H1 (cell line): Measurements from ENCODE around the gene LMBR1. TPM values are rescaled to one million over a fixed set of nuclear protein-coding genes. Genes with fewer than 3 reads are reported as not detected.
"Not testable (repeated sequence)": the region's sequence is repeated elsewhere in the genome, so short reads cannot be mapped to it uniquely, and the experiment has no call there.

ENCODE experiments used
- CTCF ChIA-PET: fragments of 300-600 bp; sonication (Branson Sonifier 250); formaldehyde crosslinking; loops from one replicate; lab custom pipeline; 2021; ENCODE audit not compliant: partially characterized antibody; lab: Charles Lee
- POLR2A ChIA-PET: fragments of 300-600 bp; sonication (Branson Sonifier 250); formaldehyde crosslinking; loops from one replicate; lab custom pipeline; 2021; ENCODE audit warnings: inconsistent platforms; ENCODE audit not compliant: partially characterized antibody; lab: Charles Lee
- DNase-seq, 2 experiments: peaks; one replicate each; pipeline versions ENCODE4 v3.0.0 to v3.0.0-alpha.2; 2010 to 2022; ENCODE audit warnings: low spot score in 2 of 2, low read depth in 1 of 2, mixed read lengths in 1 of 2
- FAIRE-seq: peaks from 2 replicates; lab custom pipeline; 2011; peaks lifted over from hg19 to GRCh38; lab: Jason Lieb, UNC
- H2AFZ ChIP-seq: 2 replicates; pipeline ENCODE4 v1.8.1; 2012; ENCODE audit warnings: low read length, inconsistent platforms
- H2AK5ac ChIP-seq: 2 replicates; pipeline ENCODE4 v1.6.1; 2013; ENCODE audit warnings: low read depth, low read length
- H2BK120ac ChIP-seq: replicated peaks from 2 replicates; pipeline ENCODE3; 2013; ENCODE audit warnings: low read depth, low read length, inconsistent platforms
- H2BK12ac ChIP-seq: 2 replicates; pipeline ENCODE4 v1.6.1; 2013; ENCODE audit warnings: low read depth, low read length
- H2BK15ac ChIP-seq: 2 replicates; pipeline ENCODE4 v1.6.1; 2013; ENCODE audit warnings: low read length
- H2BK20ac ChIP-seq: 2 replicates; pipeline ENCODE4 v1.6.1; 2013; ENCODE audit warnings: low read length
- H2BK5ac ChIP-seq: 2 replicates; pipeline ENCODE4 v1.6.1; 2013; ENCODE audit warnings: low read depth, low read length
- H3K14ac ChIP-seq: 2 replicates; pipeline ENCODE4 v1.6.1; 2013; ENCODE audit warnings: inconsistent platforms; ENCODE audit not compliant: insufficient read length
- H3K18ac ChIP-seq: 2 replicates; pipeline ENCODE4 v1.6.1; 2013; ENCODE audit warnings: low read length; ENCODE audit errors: extremely low read depth
- H3K23ac ChIP-seq: 2 replicates; pipeline ENCODE4 v1.6.1; 2013; ENCODE audit warnings: inconsistent platforms; ENCODE audit not compliant: insufficient read length
- H3K23me2 ChIP-seq: 2 replicates; pipeline ENCODE4 v1.6.1; 2013; ENCODE audit warnings: low read depth, low read length
- H3K27ac ChIP-seq: 2 replicates; pipeline ENCODE4 v1.6.1; 2011; ENCODE audit warnings: low read depth, low read length, inconsistent platforms
- H3K27me3 ChIP-seq, 4 experiments: replicated peaks in 1 of 4; 1 replicate in 1 of 4; 2 replicates in 3 of 4; pipeline versions ENCODE4 v1.6.1 to v1.8.1; 2011 to 2013; ENCODE audit warnings: low read length in 3 of 4, mild to moderate bottlenecking in 3 of 4, inconsistent platforms in 2 of 4, mixed read lengths in 2 of 4, moderate library complexity in 1 of 4; ENCODE audit not compliant: control insufficient read depth in 3 of 4, insufficient read depth in 3 of 4; ENCODE audit errors: extremely low read depth in 1 of 4
- H3K36me3 ChIP-seq, 4 experiments: 2 replicates each; pipeline versions ENCODE4 v1.6.1 to v1.8.1; 2011 to 2013; ENCODE audit warnings: mild to moderate bottlenecking in 4 of 4, low read length in 3 of 4, moderate library complexity in 2 of 4, control low read depth in 1 of 4, inconsistent platforms in 1 of 4; ENCODE audit not compliant: insufficient read depth in 4 of 4, control insufficient read depth in 2 of 4
- H3K4ac ChIP-seq: replicated peaks from 2 replicates; pipeline ENCODE3; 2013; ENCODE audit warnings: low read length, low read depth, mixed read lengths, inconsistent platforms; ENCODE audit not compliant: insufficient read length
- H3K4me1 ChIP-seq, 4 experiments: replicated peaks in 1 of 4; 1 replicate in 1 of 4; 2 replicates in 3 of 4; pipeline versions ENCODE4 v1.6.1 to v1.8.1; 2011 to 2013; ENCODE audit warnings: low read length in 3 of 4, inconsistent platforms in 2 of 4, mixed read lengths in 1 of 4; ENCODE audit not compliant: insufficient read depth in 4 of 4, control insufficient read depth in 3 of 4
- H3K4me2 ChIP-seq, 2 experiments: 2 replicates each; pipeline versions ENCODE4 v1.6.1 to v1.8.1; 2011 to 2013; ENCODE audit warnings: low read depth in 2 of 2, low read length in 2 of 2, control low read depth in 1 of 2, inconsistent platforms in 1 of 2, mild to moderate bottlenecking in 1 of 2; ENCODE audit not compliant: insufficient read depth in 1 of 2
- H3K4me3 ChIP-seq, 4 experiments: fragments of 200-600, 300-600 bp in 1 of 4; sonication (generic), shearing (Covaris generic), sonication (Bioruptor Twin) in 1 of 4; 2 replicates each; pipeline versions ENCODE4 v1.5.1 to v1.8.1; 2011 to 2016; ENCODE audit warnings: low read length in 4 of 4, low read depth in 3 of 4, control low read depth in 2 of 4, inconsistent platforms in 2 of 4, mild to moderate bottlenecking in 2 of 4, mixed read lengths in 1 of 4, moderate library complexity in 1 of 4; ENCODE audit not compliant: insufficient read depth in 2 of 4; ENCODE audit errors: extremely low read depth in 1 of 4
- H3K56ac ChIP-seq: replicated peaks from 2 replicates; pipeline ENCODE3; 2013; ENCODE audit warnings: low read depth, mild to moderate bottlenecking, mixed read lengths, low read length, inconsistent platforms; ENCODE audit not compliant: insufficient read length
- H3K79me1 ChIP-seq: 2 replicates; pipeline ENCODE4 v1.6.1; 2013; ENCODE audit warnings: low read depth, low read length, control low read depth
- H3K79me2 ChIP-seq, 2 experiments: 2 replicates each; pipeline versions ENCODE4 v1.6.1 to v1.8.1; 2012 to 2013; ENCODE audit warnings: low read length in 2 of 2, mild to moderate bottlenecking in 2 of 2, inconsistent platforms in 1 of 2; ENCODE audit not compliant: insufficient read depth in 2 of 2, control insufficient read depth in 1 of 2
- H3K9ac ChIP-seq, 4 experiments: replicated peaks in 1 of 4; 1 replicate in 1 of 4; 2 replicates in 3 of 4; pipeline versions ENCODE4 v1.6.1 to v1.8.1; 2011 to 2013; ENCODE audit warnings: low read depth in 3 of 4, low read length in 3 of 4, control low read depth in 2 of 4, mild to moderate bottlenecking in 2 of 4, moderate library complexity in 2 of 4, inconsistent platforms in 1 of 4; ENCODE audit errors: extremely low read depth in 1 of 4
- H3K9me3 ChIP-seq, 2 experiments: 2 replicates each; pipeline versions ENCODE4 v1.6.1 to v1.8.1; 2012 to 2013; ENCODE audit warnings: mild to moderate bottlenecking in 2 of 2, moderate library complexity in 2 of 2, control low read depth in 1 of 2, inconsistent platforms in 1 of 2, low read depth in 1 of 2, low read length in 1 of 2, mixed read lengths in 1 of 2; ENCODE audit not compliant: insufficient read depth in 2 of 2
- H4K20me1 ChIP-seq, 2 experiments: replicated peaks in 1 of 2; 2 replicates each; pipeline versions ENCODE3 to v1.8.1; 2011 to 2013; ENCODE audit warnings: inconsistent platforms in 2 of 2, low read length in 2 of 2, mild to moderate bottlenecking in 1 of 2; ENCODE audit not compliant: insufficient read depth in 2 of 2, control insufficient read depth in 1 of 2
- H4K5ac ChIP-seq: 2 replicates; pipeline ENCODE4 v1.6.1; 2013; ENCODE audit warnings: low read length, low read depth, mixed read lengths, inconsistent platforms; ENCODE audit not compliant: insufficient read length
- H4K8ac ChIP-seq: 2 replicates; pipeline ENCODE4 v1.8.0; 2013; ENCODE audit warnings: mild to moderate bottlenecking, moderate library complexity, low read length, inconsistent platforms; ENCODE audit not compliant: insufficient read depth; ENCODE audit errors: extremely low read depth
- H4K91ac ChIP-seq: replicated peaks from 2 replicates; pipeline ENCODE3; 2013; ENCODE audit warnings: low read length, mixed read lengths, inconsistent platforms; ENCODE audit not compliant: insufficient read length
- WGBS, 2 experiments: shearing (Covaris generic) in 1 of 2; methylation state at CpG; one replicate each; pipeline versions ENCODE4 v1.1.6 to v1.1.7; 2013 to 2015; ENCODE audit warnings: low lambda C conversion rate in 2 of 2, mixed read lengths in 2 of 2, inconsistent platforms in 1 of 2, low coverage in 1 of 2, missing lambda C conversion rate in 1 of 2; ENCODE audit not compliant: insufficient replicate concordance in 2 of 2, insufficient coverage in 1 of 2, insufficient read length in 1 of 2; ENCODE audit errors: extremely low coverage in 1 of 2, missing lambda C conversion rate in 1 of 2; 5-methylcytosine and 5-hydroxymethylcytosine counted together
- polyA plus RNA-seq, 7 experiments: library from polyadenylated mRNA; depleted of rRNA in 3 of 7; stranded (reverse) in 5 of 7; unstranded in 2 of 7; fragments of >200 nt in 5 of 7; fragments of 200-250 nt in 2 of 7; gene quantifications; 1 replicate in 5 of 7; 2 replicates in 1 of 7; 4 replicates in 1 of 7; pipeline versions ENCODE4 v1.2.1 to v1.2.3, GENCODE V29; 2011 to 2013; ENCODE audit warnings: missing spikeins in 2 of 7, mixed read lengths in 2 of 7
- total RNA-seq: library from RNA; stranded (reverse); fragmentation: NEBNext Ultra II Directional; extraction: Animal tissue kit (Norgen Biotek cat#: 25700); gene quantifications from 2 replicates; pipeline ENCODE4 v1.2.1, GENCODE V29; 2021

Gene LMBR1
- total and polyA plus RNA-seq, 2 of the 8 experiments (the other 6 are each of a cell fraction or from before 2014, with no cell fraction given), result 15.1 to 70.4 TPM

GRCh38 chr7:156701787-156702186 lies 191.2 kb downstream of the LMBR1 start:
- CTCF ChIA-PET, H3K27me3 ChIP-seq, H2BK20ac ChIP-seq, H3K23me2 ChIP-seq, H3K36me3 ChIP-seq, H2AFZ ChIP-seq, H3K56ac ChIP-seq, H2AK5ac ChIP-seq, H2BK5ac ChIP-seq, H2BK120ac ChIP-seq, FAIRE-seq, H3K4me2 ChIP-seq, POLR2A ChIA-PET, H3K23ac ChIP-seq, H3K4me3 ChIP-seq, H3K79me2 ChIP-seq, H2BK15ac ChIP-seq, H3K4me1 ChIP-seq, H4K5ac ChIP-seq, H3K14ac ChIP-seq, DNase-seq, H4K8ac ChIP-seq, H3K4ac ChIP-seq, H2BK12ac ChIP-seq, H3K9ac ChIP-seq, H4K91ac ChIP-seq, H4K20me1 ChIP-seq, H3K18ac ChIP-seq, H3K79me1 ChIP-seq, H3K27ac ChIP-seq: not testable (repeated sequence)
- H3K9me3 ChIP-seq, result peaks cover 10 to 15% of the 10 kb centered on the region in 2 experiments
- 88% methylated on average over 1 of the region's 1 CpG; no CpG with 5 or more reads in 1 of the 2 experiments for WGBS, 2 experiments

GRCh38 chr7:156698512-156698911 lies 194.5 kb downstream of the LMBR1 start:
- not testable (repeated sequence) for FAIRE-seq, H3K4me2 ChIP-seq

More at GRCh38 chr7:156698512-156698911, 194.5 kb downstream of the LMBR1 start:
- H2BK12ac ChIP-seq, H3K23me2 ChIP-seq, H3K4ac ChIP-seq, DNase-seq, H3K9ac ChIP-seq, CTCF ChIA-PET, H2AFZ ChIP-seq, H2BK20ac ChIP-seq, H3K23ac ChIP-seq, H3K18ac ChIP-seq, H3K36me3 ChIP-seq, H3K14ac ChIP-seq, H2BK15ac ChIP-seq, H3K56ac ChIP-seq, POLR2A ChIA-PET, H2BK5ac ChIP-seq, H3K4me3 ChIP-seq, H4K20me1 ChIP-seq, H3K79me2 ChIP-seq, H2BK120ac ChIP-seq, H4K91ac ChIP-seq, H4K5ac ChIP-seq, H3K4me1 ChIP-seq, H2AK5ac ChIP-seq, H3K27me3 ChIP-seq, H3K79me1 ChIP-seq, H4K8ac ChIP-seq, H3K27ac ChIP-seq: not testable (repeated sequence)
- H3K9me3 ChIP-seq, result peaks cover 15 to 16% of the 10 kb centered on the region in 2 experiments
- WGBS, 2 experiments, result 88% methylated on average over 4 of the region's 4 CpGs; no CpG with 5 or more reads in 1 of the 2 experiments
